HG03575 (cell line): ENCODE data around the gene RMDN3.

ENCODE experiments used
- ATAC-seq: cut with Tn5 transposase; IDR thresholded peaks from one replicate; pipeline ENCODE4 v1.9.1; 2021; ENCODE audit not compliant: unreplicated experiment, insufficient number of reproducible peaks, low FRiP score; ENCODE audit errors: extremely low read depth

The RMDN3 gene

DNA sequence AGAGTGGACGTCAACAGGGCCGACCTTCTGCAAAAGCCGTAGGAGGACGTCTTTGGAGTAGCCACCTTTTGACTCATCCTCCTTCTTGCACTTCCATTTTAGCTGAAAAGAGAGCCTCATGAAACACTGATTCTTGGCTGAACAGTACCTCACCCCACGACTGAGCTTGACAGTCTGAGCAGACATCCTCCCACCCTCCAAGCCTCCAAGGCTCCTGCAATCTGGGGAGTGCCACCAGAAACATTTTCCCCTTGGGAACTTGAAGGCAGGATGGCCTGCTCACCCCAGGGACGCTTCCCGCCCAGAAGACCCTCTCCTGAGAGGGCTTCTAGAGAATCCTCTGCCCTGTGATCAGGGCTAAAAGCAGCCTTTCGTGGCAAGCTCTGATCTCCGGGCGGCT lies 20.0 kb upstream of the RMDN3 start:
- no peak for ATAC-seq

DNA sequence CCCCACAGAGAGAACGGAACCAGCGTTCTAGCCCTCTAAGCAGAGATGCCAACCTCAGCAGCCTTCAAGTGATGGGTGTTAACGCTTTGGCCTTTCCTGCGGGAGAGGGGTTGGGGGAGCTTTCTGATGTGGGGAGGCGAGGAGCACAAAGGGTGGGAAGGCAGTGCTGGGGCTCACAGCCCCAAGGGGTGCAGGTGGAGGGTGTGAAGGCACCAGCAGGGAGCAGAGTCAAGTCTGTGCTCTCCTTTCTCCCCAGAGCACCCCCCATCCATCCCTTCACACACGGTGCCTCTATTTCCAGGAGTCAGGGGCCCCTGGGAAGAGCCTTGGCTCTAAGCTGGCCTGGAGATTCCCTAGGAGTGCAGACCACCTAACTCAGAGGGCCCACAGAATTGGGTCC lies 18.8 kb upstream of the RMDN3 start:
- no peak for ATAC-seq

DNA sequence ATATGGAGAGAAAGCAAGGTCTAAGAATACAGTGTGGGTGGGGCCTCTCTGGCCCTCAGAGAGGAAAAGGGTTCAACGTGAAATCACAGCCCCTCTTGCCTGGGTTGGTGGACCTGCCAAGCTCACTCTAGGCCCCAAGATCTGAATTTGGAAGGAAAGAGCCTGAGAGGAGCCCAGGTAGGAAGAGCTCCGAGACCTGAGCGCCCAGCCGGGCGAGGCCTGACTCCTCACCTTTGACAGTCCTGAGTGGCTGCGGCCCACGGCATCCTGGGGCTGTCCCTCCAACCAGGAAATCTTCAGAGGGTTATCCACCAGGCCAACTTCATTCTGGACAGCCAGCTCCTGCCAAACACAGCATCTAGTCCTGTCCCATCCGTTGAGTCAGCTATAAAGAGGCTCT lies 18.4 kb upstream of the RMDN3 start:
- no peak for ATAC-seq

DNA sequence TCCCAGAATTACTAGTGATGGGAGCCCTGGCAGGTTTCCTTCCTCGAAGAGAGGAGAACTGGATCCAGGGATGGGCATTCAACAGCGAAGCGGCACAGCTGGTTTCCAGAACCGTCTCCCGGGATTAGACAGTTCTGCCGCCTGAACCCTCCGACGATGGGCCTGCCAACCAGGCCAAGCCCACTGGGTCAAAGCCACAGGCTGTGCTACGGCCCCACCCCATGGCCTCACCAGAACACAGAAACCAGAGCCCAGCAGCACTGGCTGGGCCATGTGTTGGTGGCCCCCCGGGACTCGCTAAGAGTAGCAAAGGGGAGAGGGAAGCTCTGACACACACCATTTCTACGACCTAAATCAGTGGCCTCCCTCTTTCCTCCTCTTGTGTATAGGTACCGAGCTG lies 17.0 kb upstream of the RMDN3 start:
- no peak for ATAC-seq

DNA sequence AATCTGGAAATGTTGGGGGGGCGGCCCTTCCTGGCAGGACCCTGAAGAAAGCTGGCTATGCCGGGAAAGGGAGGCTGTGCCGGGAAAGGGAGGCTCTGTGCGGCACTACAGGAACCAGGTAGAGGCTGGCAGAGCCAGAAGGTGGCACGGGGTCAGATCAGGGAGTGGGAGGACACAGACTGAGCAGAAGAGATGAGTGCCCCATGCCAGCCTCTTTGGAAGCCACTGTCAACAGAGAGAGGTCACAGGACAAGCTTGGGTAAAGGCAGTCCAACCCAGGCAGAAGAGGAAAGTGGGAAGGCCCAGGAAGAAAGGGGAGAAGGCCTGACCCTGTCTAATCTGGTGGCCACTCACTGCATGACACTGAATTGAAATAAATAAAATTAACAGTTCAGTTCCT lies 16.2 kb upstream of the RMDN3 start:
- no peak for ATAC-seq

DNA sequence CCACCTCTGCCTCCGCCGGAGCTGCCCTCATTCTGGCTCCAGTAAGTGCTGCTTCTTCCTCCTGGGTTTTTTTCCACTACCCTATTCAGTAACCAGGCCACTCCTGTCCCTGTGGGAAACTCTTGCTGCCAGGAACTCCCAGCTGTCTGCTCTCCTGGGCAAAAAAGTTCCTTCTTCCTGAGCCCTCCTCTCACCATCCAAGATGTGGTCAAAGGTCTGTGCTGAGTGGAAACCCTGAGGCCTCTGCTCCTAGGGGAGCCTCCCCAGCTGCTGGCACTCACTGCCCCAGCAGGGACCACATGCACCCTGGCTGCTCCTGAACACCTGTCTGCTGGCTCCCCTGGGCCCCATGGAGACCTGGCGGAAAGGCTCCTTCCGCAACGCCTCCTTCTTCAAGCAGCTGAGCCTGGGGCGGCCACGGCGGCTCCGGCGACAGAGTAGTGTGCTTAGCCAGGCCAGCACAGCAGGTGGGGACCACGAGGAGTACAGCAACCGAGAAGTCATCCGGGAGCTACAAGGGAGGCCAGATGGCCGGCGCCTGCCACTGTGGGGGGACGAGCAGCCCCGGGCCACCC lies 15.2 kb upstream of the RMDN3 start:
- no peak for ATAC-seq

DNA sequence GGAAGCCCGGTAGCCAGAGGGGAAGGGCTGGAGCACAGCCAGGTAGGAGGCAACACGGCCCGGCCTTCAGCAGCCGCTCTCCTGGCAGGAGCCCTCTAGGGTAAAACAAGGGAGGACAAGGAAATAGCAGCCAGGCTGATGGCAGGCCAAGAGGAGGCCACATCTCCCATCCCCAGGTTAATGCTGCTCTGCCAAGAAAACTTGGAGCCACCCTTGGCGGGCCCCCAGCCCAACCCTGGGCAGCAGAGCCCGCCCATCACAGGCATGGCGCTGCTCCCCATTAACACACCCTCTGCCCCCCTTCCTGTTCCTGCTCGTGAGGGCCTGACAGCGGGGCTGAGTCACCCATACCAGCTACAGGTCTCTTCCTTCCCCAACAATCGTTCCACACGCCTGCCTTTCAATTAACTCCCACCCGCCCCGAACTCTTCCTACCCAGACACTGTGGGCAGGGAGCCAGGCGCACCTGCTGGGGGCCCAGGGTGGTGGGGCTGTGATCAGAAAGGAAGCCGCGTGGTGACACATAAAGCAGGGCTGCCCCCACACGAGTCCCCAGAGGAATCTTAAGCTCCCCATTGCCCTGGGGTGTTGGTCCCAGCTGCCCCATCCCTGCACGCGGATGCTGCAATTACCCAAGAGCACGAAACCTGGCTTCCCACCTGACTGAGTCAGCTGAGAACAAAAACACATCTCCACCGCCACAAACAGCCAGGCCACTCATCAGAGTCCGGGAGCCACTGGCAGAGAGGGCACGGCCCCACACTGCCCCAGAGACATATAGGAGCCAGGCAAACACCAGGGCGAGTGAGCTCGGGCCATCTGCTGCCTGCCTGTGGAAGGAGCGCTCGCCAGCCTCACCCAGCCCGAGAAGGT lies 14.5 kb upstream of the RMDN3 start, which contains the start of gene C15orf62:
C15orf62 (plus strand) TSS at position 707 of the 873 bp plus-strand sequence. CDS start 516 bp downstream, outside the sequence.
- ATAC-seq: no peak

DNA sequence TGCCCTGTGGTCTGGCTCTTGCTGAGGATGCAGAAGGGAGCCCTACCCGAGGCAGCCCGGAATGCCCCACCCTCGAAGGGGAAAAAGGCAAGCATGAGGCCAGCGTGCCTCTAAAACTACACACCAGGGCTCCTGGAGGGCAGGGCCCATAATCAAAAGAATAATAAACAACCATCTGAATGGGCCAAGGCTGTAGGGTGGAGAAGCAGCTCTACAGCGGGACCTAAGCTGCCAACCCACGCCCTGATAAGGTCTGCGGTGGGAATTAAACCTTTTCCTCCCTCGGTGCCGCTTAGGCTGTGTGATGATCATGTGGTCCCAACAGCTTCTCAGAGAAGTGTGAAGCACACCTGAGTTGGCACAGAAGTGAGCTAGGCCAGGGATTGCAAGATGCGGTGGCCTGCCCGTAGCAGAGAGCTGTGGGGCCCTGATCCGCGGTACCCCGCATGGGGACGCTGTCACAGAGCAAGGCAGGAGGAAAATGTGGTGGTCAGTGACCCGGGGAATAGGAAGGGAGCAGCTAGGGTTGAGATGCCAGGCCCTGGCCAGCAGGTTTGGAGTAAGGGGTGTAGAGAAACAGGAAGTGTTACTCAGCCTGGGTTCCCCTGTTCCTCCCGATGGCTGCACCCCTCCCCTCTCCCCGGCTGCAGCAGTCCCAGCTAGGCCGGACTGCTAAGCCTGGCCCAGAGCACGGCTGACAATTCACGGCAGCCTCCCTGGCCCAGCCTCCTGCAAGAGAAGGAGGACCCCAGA lies 13.6 kb upstream of the RMDN3 start:
- ATAC-seq: no peak

DNA sequence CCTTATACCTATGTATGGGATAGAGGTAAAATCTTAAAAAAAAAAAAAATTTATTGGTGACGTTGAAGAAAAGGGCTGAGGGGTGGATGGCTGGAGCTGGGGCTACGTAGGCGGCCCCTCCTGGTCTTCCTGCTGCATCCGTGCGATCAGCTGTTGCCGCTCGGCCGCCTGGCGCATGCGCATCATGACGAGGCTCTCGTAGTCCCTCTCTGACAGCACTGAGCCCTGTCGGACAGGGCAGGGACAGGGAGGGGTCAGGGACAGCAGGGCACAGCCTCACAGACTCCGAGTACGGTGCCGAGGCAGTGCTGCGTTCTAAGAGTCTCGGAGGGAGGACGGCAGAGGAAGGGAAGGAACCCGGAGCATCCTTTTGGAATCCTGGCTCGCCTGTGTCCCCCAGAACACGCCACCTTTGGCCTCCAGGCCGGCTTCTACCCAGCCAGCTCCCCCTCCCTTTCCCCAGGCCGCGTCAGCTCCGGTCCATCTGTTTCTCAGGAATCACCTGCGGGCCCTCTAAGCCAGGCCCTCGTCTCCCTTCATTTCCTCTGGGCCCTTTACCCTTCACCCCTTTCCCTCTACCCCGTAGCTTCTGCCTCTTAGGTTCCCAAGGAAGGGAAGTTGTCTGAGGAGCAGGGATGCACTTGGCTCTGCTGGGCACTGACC lies 12.9 kb upstream of the RMDN3 start:
- no peak for ATAC-seq

DNA sequence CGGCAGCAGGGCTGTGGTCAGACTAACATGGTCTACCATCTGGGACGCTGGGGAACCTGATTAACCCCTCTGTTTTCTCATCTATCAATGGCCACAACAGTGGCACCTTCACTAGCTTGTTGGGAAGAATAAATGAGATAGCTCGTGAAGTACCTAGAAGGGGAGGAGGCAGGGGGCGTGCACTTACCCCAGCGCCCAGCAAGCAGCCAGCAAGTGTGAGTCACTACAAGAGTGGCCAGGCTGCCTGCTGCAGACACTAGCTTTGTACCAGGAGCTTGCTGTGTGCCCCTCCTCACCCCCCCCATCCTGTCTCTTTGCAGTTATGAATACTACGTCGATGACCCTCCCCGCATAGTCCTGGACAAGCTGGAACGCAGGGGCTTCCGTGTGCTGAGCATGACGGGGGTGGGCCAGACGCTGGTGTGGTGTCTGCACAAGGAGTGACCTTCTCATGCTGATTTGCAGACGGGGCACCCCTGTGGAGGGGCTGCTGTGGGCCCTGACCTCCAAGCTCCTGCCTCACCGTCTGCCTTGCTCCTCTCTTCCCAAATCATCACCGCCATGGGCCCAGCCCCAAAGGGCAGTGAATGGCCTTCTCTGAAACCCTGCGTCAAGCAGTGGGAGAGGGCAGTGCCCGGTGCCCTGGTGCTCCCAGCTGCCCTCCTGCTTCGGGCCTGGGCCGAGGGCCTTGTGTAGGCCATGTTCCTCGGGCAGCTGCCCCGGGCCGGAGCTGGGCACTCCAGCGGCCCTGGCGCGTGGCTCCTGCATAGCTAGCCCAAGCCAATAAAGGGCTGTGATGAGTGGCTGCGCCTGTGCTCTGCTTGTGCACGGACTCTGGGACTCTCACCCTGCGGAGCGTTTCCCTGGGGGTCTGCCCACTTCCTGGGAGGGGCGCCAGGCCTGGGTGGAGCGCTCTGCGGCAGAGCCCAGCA lies 12.1 kb upstream of the RMDN3 start:
- ATAC-seq: no peak

DNA sequence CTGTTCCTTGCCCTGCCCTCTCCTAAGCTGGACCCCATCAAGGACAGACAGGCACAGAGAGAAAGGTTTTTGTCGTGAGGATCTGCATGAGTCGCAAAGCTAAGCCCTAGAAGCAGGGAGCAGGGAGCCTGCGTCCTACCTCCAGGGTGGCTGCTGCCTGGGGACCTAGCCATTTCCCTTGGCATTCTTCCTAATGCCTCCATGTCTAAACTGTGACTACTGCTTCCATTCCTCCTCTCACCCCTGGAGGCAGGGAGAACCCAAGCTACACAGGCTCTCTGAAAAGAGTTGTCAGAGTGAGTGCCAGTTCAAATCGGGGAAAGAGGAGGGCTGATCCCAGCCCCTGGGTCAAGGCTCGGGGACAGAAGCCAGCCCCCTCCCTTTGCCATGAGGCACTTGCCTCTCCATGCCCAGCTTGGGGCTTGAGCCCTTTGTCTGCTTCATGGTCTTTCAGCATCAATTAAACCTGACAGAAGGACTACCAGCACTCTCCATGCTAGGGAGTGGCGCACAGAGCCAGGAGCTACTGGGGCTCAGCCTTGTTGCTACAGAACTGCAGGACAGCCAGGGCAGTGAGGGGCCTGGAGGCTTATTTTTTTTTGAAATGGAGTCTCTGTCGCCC lies 11.3 kb upstream of the RMDN3 start:
- no peak for ATAC-seq

DNA sequence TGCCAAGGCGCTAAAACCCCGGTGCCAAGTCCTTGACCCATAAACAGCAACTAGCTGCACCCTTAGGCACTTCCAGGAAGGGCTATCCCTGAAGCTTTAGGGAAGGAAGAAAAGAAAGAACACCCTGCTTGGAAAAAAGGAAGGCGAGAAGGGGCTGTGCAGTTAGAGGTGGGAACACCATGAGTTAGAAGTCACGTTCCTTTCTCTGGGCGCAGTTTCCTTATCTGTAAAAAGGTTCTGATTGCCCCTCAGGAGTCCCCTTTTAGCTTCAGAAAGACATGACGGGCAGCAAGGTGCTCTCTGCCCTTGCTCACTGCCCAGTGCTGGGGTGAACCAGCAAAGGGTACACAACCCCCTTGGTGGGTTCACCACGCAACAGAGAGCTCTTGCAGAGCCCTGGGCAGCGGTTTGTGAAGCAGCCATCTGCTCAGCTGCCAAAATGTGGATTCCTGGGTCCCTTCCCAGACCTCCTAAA lies 9.6 kb upstream of the RMDN3 start:
- no peak for ATAC-seq

DNA sequence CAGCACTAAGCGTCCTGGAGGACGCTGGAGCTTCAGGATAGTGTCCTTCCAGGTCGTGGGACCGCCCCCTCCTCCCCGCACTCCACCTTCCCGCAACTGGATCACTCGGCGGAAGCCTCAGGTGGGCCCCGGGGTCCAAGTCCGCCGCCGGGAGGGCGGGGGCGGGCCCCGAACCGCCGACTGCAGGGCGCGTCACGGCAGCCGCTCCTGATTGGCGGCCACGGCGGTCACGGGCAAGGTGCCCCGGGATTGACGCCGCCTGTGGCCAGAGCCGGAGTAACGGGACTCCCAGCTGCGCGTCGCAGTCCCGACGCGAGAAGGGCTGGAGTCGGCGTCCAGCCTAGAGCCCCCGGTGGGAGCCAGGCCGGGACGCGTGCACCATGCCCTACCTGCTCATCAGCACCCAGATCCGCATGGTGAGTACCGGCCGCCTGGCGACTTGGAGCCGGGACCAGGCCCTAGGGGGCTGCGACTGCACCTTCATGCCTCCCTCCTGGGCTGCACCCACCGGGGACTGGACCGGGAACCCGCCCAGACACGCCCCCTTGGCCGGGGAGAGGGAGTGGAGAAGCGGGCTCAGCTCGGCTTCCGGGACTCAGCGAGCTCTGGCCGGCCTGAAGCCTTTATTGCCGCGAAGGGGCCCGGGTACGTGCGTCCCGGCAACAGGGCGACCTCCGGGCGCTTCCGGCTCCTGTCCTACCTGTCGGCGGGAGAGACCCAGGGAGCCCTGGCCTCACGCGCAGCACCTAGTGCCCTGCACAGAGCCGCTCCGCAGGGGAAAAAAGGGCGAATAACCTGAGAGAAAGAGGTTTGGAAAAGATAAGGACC lies 9.0 kb upstream of the RMDN3 start, which contains the start of gene GCHFR:
GCHFR (plus strand) TSS at position 268 of the 828 bp plus-strand sequence; CDS start at position 381, 113 bp downstream.
- no peak for ATAC-seq

DNA sequence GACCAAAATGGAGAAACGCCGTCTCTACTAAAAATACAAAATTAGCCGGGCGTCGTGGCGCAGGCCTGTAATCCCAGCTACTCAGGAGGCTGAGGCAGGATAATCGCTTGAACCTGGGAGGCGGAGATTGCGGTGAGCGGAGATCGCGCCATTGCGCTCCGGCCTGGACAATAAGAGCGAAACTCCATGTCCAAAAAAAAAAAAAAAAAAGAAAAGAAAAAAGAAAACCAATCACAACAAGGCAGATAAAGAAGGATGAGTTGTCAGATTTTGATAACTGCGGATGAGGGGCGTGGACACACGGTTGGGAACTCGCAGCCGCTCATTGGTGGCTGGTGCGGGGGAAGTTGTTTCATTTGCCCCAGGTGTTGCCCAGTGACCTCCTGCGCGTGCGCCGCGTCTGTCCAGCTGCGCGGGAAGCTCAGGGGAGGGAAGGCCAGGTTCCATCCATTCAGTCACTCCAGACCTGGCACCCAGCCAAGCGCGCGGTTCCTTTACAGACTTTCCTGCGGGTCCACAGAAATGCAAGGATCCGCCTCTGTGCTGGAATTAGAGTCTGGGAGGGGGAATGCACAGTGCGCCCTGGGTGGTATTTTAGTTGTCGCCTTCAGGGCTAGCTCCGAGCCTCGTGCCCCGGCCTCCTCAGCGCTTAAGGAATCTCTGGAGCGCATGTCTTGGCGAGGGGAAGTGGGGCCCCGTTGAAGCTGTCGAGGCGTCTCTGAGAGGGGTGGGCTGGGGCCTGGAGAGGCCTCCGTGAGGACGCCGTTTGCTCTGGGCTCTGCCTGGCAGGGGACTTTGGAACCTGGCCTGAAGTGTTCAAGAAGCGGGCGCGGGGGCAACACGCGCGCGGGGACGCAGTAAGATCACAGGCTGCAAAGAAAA lies 8.1 kb upstream of the RMDN3 start:
- ATAC-seq: no peak

DNA sequence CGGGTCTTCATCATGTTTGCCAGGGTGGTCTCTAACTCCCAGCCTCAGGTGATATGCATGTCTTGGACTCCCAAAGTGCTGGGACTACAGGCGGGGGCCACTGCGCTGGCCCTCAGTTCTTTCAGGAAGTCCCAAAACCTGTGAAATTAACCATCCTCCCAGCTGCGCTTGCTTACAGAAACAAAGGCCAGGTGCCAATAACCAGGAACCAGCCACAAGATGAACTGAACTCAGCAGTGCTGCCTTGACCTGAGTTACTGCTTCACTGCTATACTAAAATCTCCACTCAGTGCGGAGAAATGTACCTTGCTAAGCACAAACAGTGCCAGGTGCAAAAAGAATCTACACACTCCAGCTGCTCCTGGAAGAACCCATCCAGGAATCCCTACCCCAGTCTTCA lies 4.9 kb upstream of the RMDN3 start:
- no peak for ATAC-seq

DNA sequence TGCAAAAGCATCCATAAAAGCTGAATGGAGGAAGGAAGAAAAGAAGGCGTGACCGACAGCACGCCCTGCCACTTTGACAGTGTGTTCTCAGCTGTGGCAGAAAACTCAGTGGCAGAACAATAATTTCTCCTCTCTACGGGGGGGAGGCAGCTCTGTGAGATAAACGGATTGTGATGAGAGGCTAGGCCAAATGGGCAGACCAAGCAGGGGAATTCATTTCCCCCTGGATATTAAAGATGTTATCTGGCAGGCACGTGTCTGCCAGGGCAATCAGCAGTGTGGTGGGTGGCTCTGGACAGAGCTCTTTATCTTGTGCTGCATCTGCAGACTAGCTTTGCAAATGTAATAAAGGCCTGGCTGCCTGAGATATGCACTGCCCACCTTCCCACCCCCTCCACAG lies 1.9 kb upstream of the RMDN3 start:
- ATAC-seq: no peak
